ENCODE results near the gene RABEP2.

DNA sequence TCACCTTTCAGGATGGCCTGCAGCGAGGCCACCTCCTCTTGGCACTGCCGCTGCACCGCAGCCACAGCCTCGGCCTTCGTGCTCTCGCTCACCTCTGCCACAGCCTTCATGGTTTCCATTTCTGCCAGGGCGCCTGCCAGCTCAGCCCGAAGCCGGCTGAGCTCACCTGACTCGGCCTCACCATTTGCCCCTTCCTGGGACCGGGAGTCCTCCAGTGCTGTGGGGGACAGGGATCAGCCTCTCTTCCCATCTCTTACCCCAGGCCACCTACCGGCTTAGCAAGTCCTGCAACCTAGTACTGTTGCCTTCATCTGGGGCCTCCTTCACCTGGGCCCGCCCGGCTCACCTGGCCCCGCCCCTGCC is 658 bp downstream of the RABEP2 start:
- TF ChIP-seq, protein P1, sequence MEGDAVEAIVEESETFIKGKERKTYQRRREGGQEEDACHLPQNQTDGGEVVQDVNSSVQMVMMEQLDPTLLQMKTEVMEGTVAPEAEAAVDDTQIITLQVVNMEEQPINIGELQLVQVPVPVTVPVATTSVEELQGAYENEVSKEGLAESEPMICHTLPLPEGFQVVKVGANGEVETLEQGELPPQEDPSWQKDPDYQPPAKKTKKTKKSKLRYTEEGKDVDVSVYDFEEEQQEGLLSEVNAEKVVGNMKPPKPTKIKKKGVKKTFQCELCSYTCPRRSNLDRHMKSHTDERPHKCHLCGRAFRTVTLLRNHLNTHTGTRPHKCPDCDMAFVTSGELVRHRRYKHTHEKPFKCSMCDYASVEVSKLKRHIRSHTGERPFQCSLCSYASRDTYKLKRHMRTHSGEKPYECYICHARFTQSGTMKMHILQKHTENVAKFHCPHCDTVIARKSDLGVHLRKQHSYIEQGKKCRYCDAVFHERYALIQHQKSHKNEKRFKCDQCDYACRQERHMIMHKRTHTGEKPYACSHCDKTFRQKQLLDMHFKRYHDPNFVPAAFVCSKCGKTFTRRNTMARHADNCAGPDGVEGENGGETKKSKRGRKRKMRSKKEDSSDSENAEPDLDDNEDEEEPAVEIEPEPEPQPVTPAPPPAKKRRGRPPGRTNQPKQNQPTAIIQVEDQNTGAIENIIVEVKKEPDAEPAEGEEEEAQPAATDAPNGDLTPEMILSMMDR (IDR thresholded peaks at IDR 0.05; ENCODE audit: borderline replicate concordance, extremely low read depth, low read length, poor library complexity, severe bottlenecking): no peak
- no peak for TF ChIP-seq EZH2 (IDR thresholded peaks at IDR 0.05; ENCODE audit: borderline replicate concordance, low read depth, low read length, severe bottlenecking)

Data from DND-41 (cell line).